ENCODE results near the gene SFTA2.

SFTA2 gene

DNA sequence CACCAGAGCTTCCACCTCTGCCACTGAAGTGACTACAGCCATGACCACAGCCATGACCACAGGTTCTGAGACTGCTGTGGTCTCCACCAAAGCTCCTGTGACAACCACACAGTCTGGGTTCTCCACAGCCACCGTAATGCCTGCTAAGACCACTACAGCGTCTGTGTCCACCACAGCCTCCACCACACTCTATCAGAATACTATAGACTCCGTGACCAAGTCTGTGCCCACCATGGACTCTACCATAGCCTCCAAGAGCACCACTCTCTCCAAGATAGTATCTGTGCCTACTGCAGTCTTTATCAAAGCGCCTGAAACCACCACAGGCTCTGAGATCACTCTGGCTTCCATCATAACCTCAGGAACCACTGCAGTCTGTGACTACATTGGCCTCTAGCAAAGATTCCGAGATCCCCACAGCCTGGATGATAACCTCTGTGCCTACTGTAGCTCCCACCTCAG lies 33.2 kb upstream of the SFTA2 start:
- Histone ChIP-seq H3K36me3 (ENCODE audit: control insufficient read depth in 2 of 2, insufficient read depth in 1 of 2, low read length in 2 of 2) (no peaks in the 10 kb centered on the region), H3K4me3 (ENCODE audit: low read depth, low read length) (no peak overlapping the region), H3K27ac (ENCODE audit: extremely low read depth, low read depth, low read length) (no peak overlapping the region), H3K4me1 (ENCODE audit: control insufficient read depth, insufficient read depth, low read length) (peaks cover 2% of the 10 kb centered on the region; the same call in 1 of the 2 replicates), H3K9me3 (ENCODE audit: control insufficient read depth, insufficient read depth, low read depth, low read length) (no peaks in the 10 kb centered on the region)
- ChIA-PET CTCF (no interaction called here), POLR2A (no interaction called here)
- no peak for TF ChIP-seq ZBTB17 (tag by site-specific recombination; IDR thresholded peaks at IDR 0.05)
- no peak for TF ChIP-seq ZNF24 (tag by site-specific recombination; IDR thresholded peaks at IDR 0.05)

- H3K27ac ChIP-seq (ENCODE audit: extremely low read depth, low read depth, low read length): no peak overlapping the region
- H3K9me3 ChIP-seq (ENCODE audit: control insufficient read depth, insufficient read depth, low read depth, low read length): no peaks in the 10 kb centered on the region
- no peaks in the 10 kb centered on the region for H3K36me3 ChIP-seq (ENCODE audit: control insufficient read depth in 2 of 2, insufficient read depth in 1 of 2, low read length in 2 of 2)
- POLR2A ChIA-PET: no interaction called here
- peaks cover 2% of the 10 kb centered on the region; the same call in 1 of the 2 replicates for H3K4me1 ChIP-seq (ENCODE audit: control insufficient read depth, insufficient read depth, low read length)
- no peak for TF ChIP-seq ZNF501 (tag by site-specific recombination; IDR thresholded peaks at IDR 0.05)
- TF ChIP-seq ATF2 (tag by site-specific recombination; IDR thresholded peaks at IDR 0.05; ENCODE audit: low read depth): no peak
- TF ChIP-seq ZNF677 (tag by site-specific recombination; IDR thresholded peaks at IDR 0.05): no peak
- TF ChIP-seq ZNF704 (tag by site-specific recombination; IDR thresholded peaks at IDR 0.05): no peak
- no peak for TF ChIP-seq ZNF174 (tag by site-specific recombination; IDR thresholded peaks at IDR 0.05)
- TF ChIP-seq, protein P1, sequence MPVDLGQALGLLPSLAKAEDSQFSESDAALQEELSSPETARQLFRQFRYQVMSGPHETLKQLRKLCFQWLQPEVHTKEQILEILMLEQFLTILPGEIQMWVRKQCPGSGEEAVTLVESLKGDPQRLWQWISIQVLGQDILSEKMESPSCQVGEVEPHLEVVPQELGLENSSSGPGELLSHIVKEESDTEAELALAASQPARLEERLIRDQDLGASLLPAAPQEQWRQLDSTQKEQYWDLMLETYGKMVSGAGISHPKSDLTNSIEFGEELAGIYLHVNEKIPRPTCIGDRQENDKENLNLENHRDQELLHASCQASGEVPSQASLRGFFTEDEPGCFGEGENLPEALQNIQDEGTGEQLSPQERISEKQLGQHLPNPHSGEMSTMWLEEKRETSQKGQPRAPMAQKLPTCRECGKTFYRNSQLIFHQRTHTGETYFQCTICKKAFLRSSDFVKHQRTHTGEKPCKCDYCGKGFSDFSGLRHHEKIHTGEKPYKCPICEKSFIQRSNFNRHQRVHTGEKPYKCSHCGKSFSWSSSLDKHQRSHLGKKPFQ (tag by site-specific recombination; IDR thresholded peaks at IDR 0.05): no peak
- no peak for TF ChIP-seq ZNF394 (tag by site-specific recombination; IDR thresholded peaks at IDR 0.05; ENCODE audit: borderline replicate concordance)
- no peak for TF ChIP-seq KLF1 (tag by site-specific recombination; IDR thresholded peaks at IDR 0.05)
- no peak for TF ChIP-seq RBAK (tag by site-specific recombination; IDR thresholded peaks at IDR 0.05)
- no peak for TF ChIP-seq ZNF654 (tag by site-specific recombination; IDR thresholded peaks at IDR 0.05; ENCODE audit: low read depth)
- TF ChIP-seq, protein P2, sequence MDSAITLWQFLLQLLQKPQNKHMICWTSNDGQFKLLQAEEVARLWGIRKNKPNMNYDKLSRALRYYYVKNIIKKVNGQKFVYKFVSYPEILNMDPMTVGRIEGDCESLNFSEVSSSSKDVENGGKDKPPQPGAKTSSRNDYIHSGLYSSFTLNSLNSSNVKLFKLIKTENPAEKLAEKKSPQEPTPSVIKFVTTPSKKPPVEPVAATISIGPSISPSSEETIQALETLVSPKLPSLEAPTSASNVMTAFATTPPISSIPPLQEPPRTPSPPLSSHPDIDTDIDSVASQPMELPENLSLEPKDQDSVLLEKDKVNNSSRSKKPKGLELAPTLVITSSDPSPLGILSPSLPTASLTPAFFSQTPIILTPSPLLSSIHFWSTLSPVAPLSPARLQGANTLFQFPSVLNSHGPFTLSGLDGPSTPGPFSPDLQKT (IDR thresholded peaks at IDR 0.05; ENCODE audit: borderline replicate concordance, low read depth, low read length): no peak
- TF ChIP-seq ZNF629 (tag by site-specific recombination; IDR thresholded peaks at IDR 0.05): no peak
- no peak for TF ChIP-seq MZF1 (tag by site-specific recombination; IDR thresholded peaks at IDR 0.05; ENCODE audit: borderline replicate concordance)
- no peak for TF ChIP-seq ZFP41 (tag by site-specific recombination; IDR thresholded peaks at IDR 0.05; ENCODE audit: borderline replicate concordance)
- TF ChIP-seq, protein P3, sequence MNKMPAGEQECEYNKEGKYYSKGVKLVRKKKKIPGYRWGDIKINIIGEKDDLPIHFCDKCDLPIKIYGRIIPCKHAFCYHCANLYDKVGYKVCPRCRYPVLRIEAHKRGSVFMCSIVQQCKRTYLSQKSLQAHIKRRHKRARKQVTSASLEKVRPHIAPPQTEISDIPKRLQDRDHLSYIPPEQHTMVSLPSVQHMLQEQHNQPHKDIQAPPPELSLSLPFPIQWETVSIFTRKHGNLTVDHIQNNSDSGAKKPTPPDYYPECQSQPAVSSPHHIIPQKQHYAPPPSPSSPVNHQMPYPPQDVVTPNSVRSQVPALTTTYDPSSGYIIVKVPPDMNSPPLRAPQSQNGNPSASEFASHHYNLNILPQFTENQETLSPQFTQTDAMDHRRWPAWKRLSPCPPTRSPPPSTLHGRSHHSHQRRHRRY (tag by site-specific recombination; IDR thresholded peaks at IDR 0.05): no peak
- no peak for TF ChIP-seq ZXDB (tag by site-specific recombination; IDR thresholded peaks at IDR 0.05)
- no peak for TF ChIP-seq ZFP37 (tag by site-specific recombination; IDR thresholded peaks at IDR 0.05)
- TF ChIP-seq ZNF138 (tag by site-specific recombination; IDR thresholded peaks at IDR 0.05; ENCODE audit: borderline replicate concordance): no peak
- TF ChIP-seq ZNF274 (IDR thresholded peaks at IDR 0.05; ENCODE audit: low read length): no peak
- no peak for TF ChIP-seq ZNF274 (tag by site-specific recombination; IDR thresholded peaks at IDR 0.05; ENCODE audit: borderline replicate concordance)
- TF ChIP-seq, protein P4, sequence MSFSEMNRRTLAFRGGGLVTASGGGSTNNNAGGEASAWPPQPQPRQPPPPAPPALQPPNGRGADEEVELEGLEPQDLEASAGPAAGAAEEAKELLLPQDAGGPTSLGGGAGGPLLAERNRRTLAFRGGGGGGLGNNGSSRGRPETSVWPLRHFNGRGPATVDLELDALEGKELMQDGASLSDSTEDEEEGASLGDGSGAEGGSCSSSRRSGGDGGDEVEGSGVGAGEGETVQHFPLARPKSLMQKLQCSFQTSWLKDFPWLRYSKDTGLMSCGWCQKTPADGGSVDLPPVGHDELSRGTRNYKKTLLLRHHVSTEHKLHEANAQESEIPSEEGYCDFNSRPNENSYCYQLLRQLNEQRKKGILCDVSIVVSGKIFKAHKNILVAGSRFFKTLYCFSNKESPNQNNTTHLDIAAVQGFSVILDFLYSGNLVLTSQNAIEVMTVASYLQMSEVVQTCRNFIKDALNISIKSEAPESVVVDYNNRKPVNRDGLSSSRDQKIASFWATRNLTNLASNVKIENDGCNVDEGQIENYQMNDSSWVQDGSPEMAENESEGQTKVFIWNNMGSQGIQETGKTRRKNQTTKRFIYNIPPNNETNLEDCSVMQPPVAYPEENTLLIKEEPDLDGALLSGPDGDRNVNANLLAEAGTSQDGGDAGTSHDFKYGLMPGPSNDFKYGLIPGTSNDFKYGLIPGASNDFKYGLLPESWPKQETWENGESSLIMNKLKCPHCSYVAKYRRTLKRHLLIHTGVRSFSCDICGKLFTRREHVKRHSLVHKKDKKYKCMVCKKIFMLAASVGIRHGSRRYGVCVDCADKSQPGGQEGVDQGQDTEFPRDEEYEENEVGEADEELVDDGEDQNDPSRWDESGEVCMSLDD (tag by site-specific recombination; IDR thresholded peaks at IDR 0.05): no peak
- CTCF ChIA-PET: no interaction called here
- H3K4me3 ChIP-seq (ENCODE audit: low read depth, low read length): no peak overlapping the region
Measured at GRCh38 chr6:30964075-30964474, 32.1 kb upstream of the SFTA2 start.

Data from HEK293 (cell line).